ENCODE results near the gene AFM. TPM values are rescaled to one million over a fixed set of nuclear protein-coding genes. Genes with fewer than 3 reads are reported as not detected.

AFM gene
- total RNA-seq, 6 experiments from 2014 or later, result 129 to 320 (median 169) TPM

DNA sequence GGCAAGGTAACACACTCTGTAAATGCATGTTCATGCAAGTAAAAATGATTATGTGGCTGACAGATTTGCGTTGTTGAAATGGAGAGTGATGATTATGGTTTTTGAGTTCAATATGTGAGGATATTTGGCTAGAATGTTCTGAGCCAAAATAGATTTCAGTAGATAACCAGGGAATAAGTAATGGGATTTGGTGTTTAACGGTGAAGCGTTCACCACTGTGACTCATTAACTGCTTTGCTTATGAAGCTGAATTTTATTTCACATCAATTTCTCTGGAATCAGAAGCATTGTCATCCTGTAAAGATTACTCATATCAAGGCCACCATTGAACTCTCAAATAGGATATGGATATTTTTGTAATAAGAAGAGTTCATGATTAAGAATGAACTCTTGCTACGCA is 33.9 kb upstream of the AFM start:
- intact Hi-C loops (cut with DNase I), result no loop called here
- DNase-seq (no peak), ATAC-seq (no peak)
- H3K36me3 ChIP-seq, result no peaks in the 10 kb centered on the region
- no peak overlapping the region for H3K27ac ChIP-seq
- WGBS (ENCODE audit: insufficient coverage, low coverage, low lambda C conversion rate, missing lambda C conversion rate), result 84% methylated on average over 4 of the region's 4 CpGs
- H3K4me1 ChIP-seq, result peaks cover 0 to 45% (median 3%) of the 10 kb centered on the region in 4 donors
- H3K9me3 ChIP-seq, result no peaks in the 10 kb centered on the region
- TF ChIP-seq POLR2A (IDR thresholded peaks at IDR 0.05), result no peak
- TF ChIP-seq, protein P1, sequence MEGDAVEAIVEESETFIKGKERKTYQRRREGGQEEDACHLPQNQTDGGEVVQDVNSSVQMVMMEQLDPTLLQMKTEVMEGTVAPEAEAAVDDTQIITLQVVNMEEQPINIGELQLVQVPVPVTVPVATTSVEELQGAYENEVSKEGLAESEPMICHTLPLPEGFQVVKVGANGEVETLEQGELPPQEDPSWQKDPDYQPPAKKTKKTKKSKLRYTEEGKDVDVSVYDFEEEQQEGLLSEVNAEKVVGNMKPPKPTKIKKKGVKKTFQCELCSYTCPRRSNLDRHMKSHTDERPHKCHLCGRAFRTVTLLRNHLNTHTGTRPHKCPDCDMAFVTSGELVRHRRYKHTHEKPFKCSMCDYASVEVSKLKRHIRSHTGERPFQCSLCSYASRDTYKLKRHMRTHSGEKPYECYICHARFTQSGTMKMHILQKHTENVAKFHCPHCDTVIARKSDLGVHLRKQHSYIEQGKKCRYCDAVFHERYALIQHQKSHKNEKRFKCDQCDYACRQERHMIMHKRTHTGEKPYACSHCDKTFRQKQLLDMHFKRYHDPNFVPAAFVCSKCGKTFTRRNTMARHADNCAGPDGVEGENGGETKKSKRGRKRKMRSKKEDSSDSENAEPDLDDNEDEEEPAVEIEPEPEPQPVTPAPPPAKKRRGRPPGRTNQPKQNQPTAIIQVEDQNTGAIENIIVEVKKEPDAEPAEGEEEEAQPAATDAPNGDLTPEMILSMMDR (IDR thresholded peaks at IDR 0.05), result no peak
- no peak overlapping the region for H3K4me3 ChIP-seq
- no peaks in the 10 kb centered on the region for H3K27me3 ChIP-seq

GRCh38 chr4:73448448-73449203 is 32.9 kb upstream of the AFM start:
- 46% methylated on average over 4 of the region's 4 CpGs for WGBS (ENCODE audit: insufficient coverage, low coverage, low lambda C conversion rate, missing lambda C conversion rate)
- no peaks in the 10 kb centered on the region for H3K27me3 ChIP-seq
- no peak overlapping the region for H3K4me3 ChIP-seq
- intact Hi-C loops (cut with DNase I), result no loop called here
- peaks cover 0 to 47% (median 3%) of the 10 kb centered on the region in 4 donors for H3K4me1 ChIP-seq
- TF ChIP-seq POLR2A (IDR thresholded peaks at IDR 0.05), result no peak
- TF ChIP-seq, protein P1 (IDR thresholded peaks at IDR 0.05), result no peak
- H3K36me3 ChIP-seq, result no peaks in the 10 kb centered on the region
- peak overlapping the region in 1 of 3 donors; percentile 2 for H3K27ac ChIP-seq
- no peak for ATAC-seq
- no peaks in the 10 kb centered on the region for H3K9me3 ChIP-seq
- DNase-seq, result no peak

GRCh38 chr4:73450398-73451004 is 31.0 kb upstream of the AFM start:
- ATAC-seq (no peak), DNase-seq (no peak)
- TF ChIP-seq POLR2A (IDR thresholded peaks at IDR 0.05), result no peak
- TF ChIP-seq, protein P1 (IDR thresholded peaks at IDR 0.05), result no peak
- WGBS (ENCODE audit: insufficient coverage, low coverage, low lambda C conversion rate, missing lambda C conversion rate), result 71% methylated on average over 6 of the region's 9 CpGs
- H3K36me3 ChIP-seq, result no peaks in the 10 kb centered on the region
- intact Hi-C loops (cut with DNase I), result no loop called here
- H3K27me3 ChIP-seq, result no peaks in the 10 kb centered on the region
- H3K4me3 ChIP-seq, result no peak overlapping the region
- no peak overlapping the region for H3K27ac ChIP-seq
- peaks cover 0 to 53% (median 0%) of the 10 kb centered on the region in 4 donors for H3K4me1 ChIP-seq
- H3K9me3 ChIP-seq, result no peaks in the 10 kb centered on the region

- H3K4me1 ChIP-seq, result peaks cover 0 to 53% (median 0%) of the 10 kb centered on the region in 4 donors
- H3K9me3 ChIP-seq, result no peaks in the 10 kb centered on the region
- no peak for DNase-seq
- no peak overlapping the region for H3K4me3 ChIP-seq
- TF ChIP-seq POLR2A (IDR thresholded peaks at IDR 0.05), result no peak
- TF ChIP-seq, protein P1 (IDR thresholded peaks at IDR 0.05), result no peak
- peak; percentile 44 to 84 (median 70) for ATAC-seq
- 48% methylated on average over 3 of the region's 3 CpGs for WGBS (ENCODE audit: insufficient coverage, low coverage, low lambda C conversion rate, missing lambda C conversion rate)
- H3K27ac ChIP-seq, result no peak overlapping the region
- no peaks in the 10 kb centered on the region for H3K27me3 ChIP-seq
- no peaks in the 10 kb centered on the region for H3K36me3 ChIP-seq
- intact Hi-C loops (cut with DNase I), result no loop called here
These were observed 30.1 kb upstream of the AFM start for GRCh38 chr4:73451404-73451803.
